IMR-90 (cell line): ENCODE results near the gene MCTP2. TPM values are rescaled to one million over a fixed set of nuclear protein-coding genes. Genes with fewer than 3 reads are reported as not detected.

Experiments used
- ATAC-seq: fragments of 200-7000 bp; cut with Tn5 transposase; 2 replicates; pipeline ENCODE4 v1.9.1; 2020; ENCODE audit warnings: low read depth, mild to moderate bottlenecking, moderate library complexity
- BruUV-seq: library from RNA; stranded (reverse); fragments of 400-500 nt; replicated peaks from 2 replicates; lab custom pipeline; 2021; lab: Mats Ljungman, UMichigan
- CTCF ChIA-PET: fragments of 300-600 bp; formaldehyde crosslinking; extraction: SDS; loops from one replicate; lab custom pipeline; 2021; ENCODE audit warnings: antibody characterized with exemption; lab: Yijun Ruan, JAX
- POLR2A ChIA-PET: fragments of 300-600 bp; sonication (Branson Sonifier 250); formaldehyde crosslinking; loops from one replicate; lab custom pipeline; 2022; ENCODE audit warnings: antibody characterized with exemption; ENCODE audit not compliant: unreplicated experiment; lab: Charles Lee
- DNase-seq: peaks from one replicate; pipeline ENCODE4 v3.0.0; 2013
- H2AFZ ChIP-seq: replicated peaks from 2 replicates; pipeline ENCODE3; 2013; ENCODE audit warnings: low read length, mild to moderate bottlenecking; ENCODE audit not compliant: poor library complexity
- H2AK5ac ChIP-seq: 2 replicates; pipeline ENCODE4 v1.6.1; 2013; ENCODE audit warnings: low read depth, low read length, inconsistent platforms
- H2AK9ac ChIP-seq: replicated peaks from 2 replicates; pipeline ENCODE3; 2013; ENCODE audit warnings: mild to moderate bottlenecking, low read depth, low read length, moderate library complexity; ENCODE audit not compliant: poor library complexity
- H2BK120ac ChIP-seq: 2 replicates; pipeline ENCODE4 v1.6.1; 2013; ENCODE audit warnings: low read depth, low read length, inconsistent platforms
- H2BK15ac ChIP-seq: 3 replicates; pipeline ENCODE4 v1.6.1; 2013; ENCODE audit warnings: low read depth, low read length, inconsistent platforms
- H2BK20ac ChIP-seq: 2 replicates; pipeline ENCODE4 v1.6.1; 2013; ENCODE audit warnings: low read depth, mild to moderate bottlenecking, inconsistent platforms, low read length, moderate library complexity
- H2BK5ac ChIP-seq: 2 replicates; pipeline ENCODE4 v1.6.1; 2013; ENCODE audit warnings: mild to moderate bottlenecking, low read depth, low read length, inconsistent platforms; ENCODE audit not compliant: poor library complexity, severe bottlenecking
- H3K14ac ChIP-seq: replicated peaks from 2 replicates; pipeline ENCODE4 v1.6.1; 2013; ENCODE audit warnings: low read depth, low read length, inconsistent platforms
- H3K18ac ChIP-seq: 2 replicates; pipeline ENCODE4 v1.6.1; 2013; ENCODE audit warnings: low read depth, low read length, control low read depth
- H3K23ac ChIP-seq: 2 replicates; pipeline ENCODE4 v1.6.1; 2013; ENCODE audit warnings: low read depth, low read length, inconsistent platforms
- H3K27ac ChIP-seq: 2 replicates; pipeline ENCODE4 v1.5.1; 2013; ENCODE audit warnings: mild to moderate bottlenecking, control low read depth, low read length; ENCODE audit not compliant: insufficient read depth
- H3K27me3 ChIP-seq: 2 replicates; pipeline ENCODE4 v1.6.1; 2013; ENCODE audit warnings: low read length; ENCODE audit not compliant: control insufficient read depth, insufficient read depth
- H3K36me3 ChIP-seq: 2 replicates; pipeline ENCODE4 v1.6.1; 2013; ENCODE audit warnings: low read length, mixed read lengths; ENCODE audit not compliant: control insufficient read depth, insufficient read depth
- H3K4ac ChIP-seq: 2 replicates; pipeline ENCODE4 v1.6.1; 2013; ENCODE audit warnings: low read depth, low read length, inconsistent platforms
- H3K4me1 ChIP-seq: 2 replicates; pipeline ENCODE4 v1.6.1; 2013; ENCODE audit warnings: low read length, mixed read lengths; ENCODE audit not compliant: control insufficient read depth, insufficient read depth
- H3K4me2 ChIP-seq: 2 replicates; pipeline ENCODE4 v1.6.1; 2013; ENCODE audit warnings: low read depth, mild to moderate bottlenecking, control low read depth, low read length, moderate library complexity
- H3K4me3 ChIP-seq: 2 replicates; pipeline ENCODE4 v1.5.1; 2013; ENCODE audit warnings: low read depth, mild to moderate bottlenecking, control low read depth, low read length, moderate library complexity; ENCODE audit not compliant: insufficient read depth
- H3K56ac ChIP-seq: 2 replicates; pipeline ENCODE4 v1.6.1; 2013; ENCODE audit warnings: low read length, inconsistent platforms; ENCODE audit not compliant: insufficient read depth; ENCODE audit errors: extremely low read depth
- H3K79me1 ChIP-seq, 2 experiments: 2 replicates each; pipeline ENCODE4 v1.6.1; 2013; ENCODE audit warnings: low read length in 2 of 2, inconsistent platforms in 1 of 2, low read depth in 1 of 2
- H3K9ac ChIP-seq: 2 replicates; pipeline ENCODE4 v1.6.1; 2013; ENCODE audit warnings: low read depth, low read length, control low read depth
- H3K9me1 ChIP-seq: 2 replicates; pipeline ENCODE4 v1.6.1; 2013; ENCODE audit warnings: low read length, inconsistent platforms; ENCODE audit not compliant: insufficient read depth
- H3K9me3 ChIP-seq: 2 replicates; pipeline ENCODE4 v1.6.1; 2013; ENCODE audit warnings: low read length; ENCODE audit not compliant: control insufficient read depth, insufficient read depth
- H4K20me1 ChIP-seq: 2 replicates; pipeline ENCODE4 v1.6.1; 2013; ENCODE audit warnings: low read length, inconsistent platforms; ENCODE audit not compliant: insufficient read depth
- H4K5ac ChIP-seq: 2 replicates; pipeline ENCODE4 v1.6.1; 2013; ENCODE audit warnings: mild to moderate bottlenecking, low read depth, low read length, control low read depth
- H4K8ac ChIP-seq, 2 experiments: 2 replicates each; pipeline ENCODE4 v1.6.1; 2013; ENCODE audit warnings: low read depth in 2 of 2, low read length in 2 of 2, control low read depth in 1 of 2, inconsistent platforms in 1 of 2
- H4K91ac ChIP-seq: 2 replicates; pipeline ENCODE4 v1.6.1; 2013; ENCODE audit warnings: low read depth, low read length, inconsistent platforms; ENCODE audit not compliant: insufficient read depth
- CHD1 ChIP-seq: IDR thresholded peaks from 2 replicates; pipeline ENCODE4 v1.6.1; 2012; ENCODE audit warnings: low read depth, low read length, improper control_type of control experiment
- FOS ChIP-seq: fragments of 150-350 bp; IDR thresholded peaks from 2 replicates; pipeline ENCODE4 v1.6.1; 2016; ENCODE audit warnings: low read depth, low read length
- MAZ ChIP-seq: IDR thresholded peaks from 2 replicates; pipeline ENCODE4 v1.6.1; 2012; ENCODE audit warnings: low read depth, mild to moderate bottlenecking, low read length, improper control_type of control experiment, moderate library complexity, borderline replicate concordance
- SMC3 ChIP-seq: fragments of 150-350 bp; IDR thresholded peaks from 2 replicates; pipeline ENCODE4 v1.6.1; 2016; ENCODE audit warnings: low read depth, mild to moderate bottlenecking, antibody characterized with exemption, low read length, moderate library complexity
- WGBS, 2 experiments: methylation state at CpG; one replicate each; pipeline versions ENCODE4 v1.1.5 to v1.1.7; 2013; ENCODE audit warnings: missing lambda C conversion rate in 2 of 2; ENCODE audit not compliant: insufficient read length in 1 of 2; ENCODE audit errors: extremely low coverage in 2 of 2; 5-methylcytosine and 5-hydroxymethylcytosine counted together
- dilution Hi-C: fragments of 300-500 bp; cut with HindIII; formaldehyde crosslinking; loops from one replicate; pipeline ENCODE4 v1.14.3; 2018; ENCODE audit warnings: low sequenced_read_pairs; ENCODE audit not compliant: unreplicated experiment
- in situ Hi-C: fragments of 300-500 bp; cut with MboI; formaldehyde crosslinking; loops from 3 replicates; pipeline ENCODE4 v1.14.3; 2019; ENCODE audit warnings: low sequenced_read_pairs, inconsistent platforms, mixed read lengths
- intact Hi-C: fragments of 100-400 bp; cut with micrococcal nuclease; formaldehyde crosslinking; loops from 2 replicates; pipeline ENCODE4 v1.10.0; 2022
- polyA plus RNA-seq, 3 experiments: library from polyadenylated mRNA; depleted of rRNA; stranded (reverse); fragments of >200 nt; gene quantifications; 2 replicates each; pipeline ENCODE4 v1.2.3, GENCODE V29; 2012; ENCODE audit warnings: low replicate concordance in 1 of 3
- total RNA-seq: library from RNA; depleted of rRNA; stranded (reverse); fragments of >200 nt; gene quantifications from 2 replicates; pipeline ENCODE4 v1.2.3, GENCODE V29; 2012

MCTP2 gene
- total and polyA plus RNA-seq, 2 of the 4 experiments (the other 2 are of a cell fraction) = 5.1 to 9.9 TPM

- Histone ChIP-seq H3K23ac (no peak overlapping the region), H3K36me3 (no peaks in the 10 kb centered on the region), H3K56ac (no peak overlapping the region), H4K20me1 (no peaks in the 10 kb centered on the region), H3K9me3 (no peaks in the 10 kb centered on the region), H2BK5ac (no peak overlapping the region), H3K4ac (no peak overlapping the region), H2BK20ac (no peak overlapping the region), H3K4me1 (peaks cover 2% of the 10 kb centered on the region), H3K79me1 (peaks cover 14 to 32% of the 10 kb centered on the region in 2 experiments), H3K4me3 (no peak overlapping the region), H2AFZ (no peak overlapping the region), H2AK5ac (no peak overlapping the region), H3K14ac (no peak overlapping the region), H4K5ac (no peak overlapping the region), H4K8ac (no peak overlapping the region), H2BK120ac (no peak overlapping the region), H3K9ac (no peak overlapping the region), H2AK9ac (no peak overlapping the region), H3K9me1 (peaks cover 3% of the 10 kb centered on the region; the same call in 1 of the 2 replicates), H3K27me3 (no peaks in the 10 kb centered on the region), H3K4me2 (no peak overlapping the region), H3K27ac (no peak overlapping the region), H3K18ac (no peak overlapping the region), H2BK15ac (no peak overlapping the region), H4K91ac (no peak overlapping the region)
- ChIA-PET CTCF (no interaction called here), POLR2A (interaction anchor here (0.6 kb wide), 1 partner anchor 44 kb away, joined by 3 read pairs; no protein-coding TSS in a partner anchor)
- dilution Hi-C loops = no loop called here
- DNase-seq (no peak), ATAC-seq (no peak)
- no CpG with 5 or more reads among the region's 2 CpGs for WGBS, 2 experiments
- BruUV-seq = no TSS peak
- TF ChIP-seq FOS = no peak
- no peak for TF ChIP-seq CHD1
- no peak for TF ChIP-seq MAZ
- no peak for TF ChIP-seq SMC3
- intact Hi-C loops = no loop called here
- in situ Hi-C loops = no loop called here
Measured at GRCh38 chr15:94239474-94239873, 8.1 kb downstream of the MCTP2 start.
